ENCODE results near the gene LRPAP1.

- TF ChIP-seq CTCF (conservative IDR thresholded peaks at IDR 0.05; ENCODE audit: low read length) (no peak), EZH2phosphoT487 (IDR thresholded peaks at IDR 0.05; ENCODE audit: borderline replicate concordance) (no peak)
Observed at GRCh38 chr4:3525532-3526430, 6.4 kb downstream of the LRPAP1 start.
